WTC11 (cell line): ENCODE data around the gene EDN2. TPM values are rescaled to one million over a fixed set of nuclear protein-coding genes. Genes with fewer than 3 reads are reported as not detected.

Experiments
- ATAC-seq: fragments of 200-7000 bp; cut with Tn5 transposase; 2 replicates; pipeline ENCODE4 v1.10.0; 2021; ENCODE audit warnings: mild to moderate bottlenecking, moderate library complexity
- CTCF ChIA-PET: fragments of 300-600 bp; sonication (Branson Sonifier 250); formaldehyde crosslinking; loops from one replicate; lab custom pipeline; 2021; ENCODE audit warnings: antibody characterized with exemption; lab: Charles Lee
- POLR2A ChIA-PET: fragments of 350-600 bp; sonication (Branson Sonifier 250); formaldehyde crosslinking; loops from one replicate; lab custom pipeline; 2021; ENCODE audit warnings: antibody characterized with exemption; lab: Charles Lee
- DNase-seq: peaks from one replicate; pipeline ENCODE4 v3.0.0; 2021; ENCODE audit warnings: low spot score
- H3K27ac Mint-ChIP-seq: 2 replicates; pipeline ENCODE4 v1.8.0; 2021; ENCODE audit warnings: mixed read lengths
- H3K27me3 Mint-ChIP-seq: 2 replicates; pipeline ENCODE4 v1.8.0; 2021; ENCODE audit warnings: low read depth, mild to moderate bottlenecking, moderate library complexity, mixed read lengths
- H3K36me3 Mint-ChIP-seq: 2 replicates; pipeline ENCODE4 v1.8.0; 2021; ENCODE audit warnings: mixed read lengths
- H3K4me1 Mint-ChIP-seq: 2 replicates; pipeline ENCODE4 v1.8.0; 2022; ENCODE audit warnings: mixed read lengths
- H3K4me3 Mint-ChIP-seq: 2 replicates; pipeline ENCODE4 v1.8.0; 2021; ENCODE audit warnings: mild to moderate bottlenecking, moderate library complexity, mixed read lengths
- H3K9me3 Mint-ChIP-seq: 2 replicates; pipeline ENCODE4 v1.8.0; 2021; ENCODE audit warnings: mixed read lengths
- AR ChIP-seq: fragments of 250-450 bp; sonication (Bioruptor Pico); IDR thresholded peaks from 2 replicates; pipeline ENCODE4 v1.9.0; 2021; ENCODE audit warnings: mild to moderate bottlenecking
- ELF4 ChIP-seq: sonication (generic); formaldehyde crosslinking; IDR thresholded peaks from 2 replicates; pipeline ENCODE4 v1.8.1; 2022; ENCODE audit warnings: low read depth, mild to moderate bottlenecking, moderate library complexity, missing genetic modification reagents
- GRHL2 ChIP-seq: fragments of 250-450 bp; sonication (Bioruptor Pico); IDR thresholded peaks from 2 replicates; pipeline ENCODE4 v1.8.0; 2022; ENCODE audit warnings: mild to moderate bottlenecking, moderate library complexity; ENCODE audit not compliant: insufficient replicate concordance, severe bottlenecking
- HMGXB4 ChIP-seq: sonication (generic); formaldehyde crosslinking; IDR thresholded peaks from 2 replicates; pipeline ENCODE4 v1.8.1; 2023; ENCODE audit warnings: mild to moderate bottlenecking, moderate library complexity, missing genetic modification reagents
- JUN ChIP-seq: sonication (generic); formaldehyde crosslinking; IDR thresholded peaks from 2 replicates; pipeline ENCODE4 v1.8.0; 2023; ENCODE audit warnings: mild to moderate bottlenecking, missing genetic modification reagents
- MXD4 ChIP-seq: fragments of 250-450 bp; sonication (Bioruptor Pico); IDR thresholded peaks from 2 replicates; pipeline ENCODE4 v1.8.0; 2021; ENCODE audit warnings: mild to moderate bottlenecking, moderate library complexity, borderline replicate concordance
- NFE2L1 ChIP-seq: sonication (generic); formaldehyde crosslinking; IDR thresholded peaks from 2 replicates; pipeline ENCODE4 v1.8.1; 2023; ENCODE audit warnings: missing genetic modification reagents
- NR2C2 ChIP-seq: sonication (generic); formaldehyde crosslinking; IDR thresholded peaks from 2 replicates; pipeline ENCODE4 v1.8.0; 2022; ENCODE audit warnings: mild to moderate bottlenecking, missing genetic modification reagents
- NR3C1 ChIP-seq: sonication (generic); formaldehyde crosslinking; conservative IDR thresholded peaks from 2 replicates; pipeline ENCODE4 v1.8.1; 2023; ENCODE audit warnings: low read depth, mild to moderate bottlenecking, missing genetic modification reagents
- SMAD4 ChIP-seq: sonication (generic); formaldehyde crosslinking; IDR thresholded peaks from 2 replicates; pipeline ENCODE4 v1.8.0; 2022; ENCODE audit warnings: mild to moderate bottlenecking, missing genetic modification reagents
- TCF7 ChIP-seq: sonication (generic); formaldehyde crosslinking; IDR thresholded peaks from 2 replicates; pipeline ENCODE4 v1.8.0; 2022; ENCODE audit warnings: mild to moderate bottlenecking, low read depth, missing genetic modification reagents, moderate library complexity
- TEAD1 ChIP-seq: sonication (generic); formaldehyde crosslinking; IDR thresholded peaks from 2 replicates; pipeline ENCODE4 v1.8.0; 2022; ENCODE audit warnings: mild to moderate bottlenecking, missing genetic modification reagents
- ZNF121 ChIP-seq: sonication (generic); formaldehyde crosslinking; IDR thresholded peaks from 2 replicates; pipeline ENCODE4 v1.8.0; 2023; ENCODE audit warnings: missing genetic modification reagents
- ZNF138 ChIP-seq: sonication (generic); formaldehyde crosslinking; conservative IDR thresholded peaks from 2 replicates; pipeline ENCODE4 v1.8.1; 2022; ENCODE audit warnings: mild to moderate bottlenecking, moderate library complexity, missing genetic modification reagents
- ZNF263 ChIP-seq: sonication (generic); formaldehyde crosslinking; IDR thresholded peaks from 2 replicates; pipeline ENCODE4 v1.8.1; 2022; ENCODE audit warnings: low read depth, mild to moderate bottlenecking, moderate library complexity, missing genetic modification reagents
- ZNF416 ChIP-seq: fragments of 250-450 bp; sonication (Bioruptor Pico); IDR thresholded peaks from 2 replicates; pipeline ENCODE4 v1.9.0; 2021; ENCODE audit warnings: mild to moderate bottlenecking, inconsistent platforms
- total RNA-seq: library from RNA; stranded (reverse); gene quantifications from 3 replicates; pipeline ENCODE4 v1.2.3, GENCODE V29; 2021
- TF ChIP-seq, protein P1 (sequence below): sonication (generic); formaldehyde crosslinking; IDR thresholded peaks from 2 replicates; pipeline ENCODE4 v1.8.1; 2023; ENCODE audit warnings: mild to moderate bottlenecking, missing genetic modification reagents, moderate library complexity
- TF ChIP-seq, protein P2 (sequence below): fragments of 250-450 bp; sonication (Bioruptor Pico); IDR thresholded peaks from 2 replicates; pipeline ENCODE4 v1.9.0; 2021; ENCODE audit warnings: moderate library complexity, mild to moderate bottlenecking, inconsistent platforms, borderline replicate concordance
- TF ChIP-seq, protein P3 (sequence below): fragments of 200-600 bp; IDR thresholded peaks from 2 replicates; pipeline ENCODE4 v1.8.0; 2022; ENCODE audit warnings: antibody characterized with exemption
- TF ChIP-seq, protein P4 (sequence below): sonication (generic); formaldehyde crosslinking; IDR thresholded peaks from 2 replicates; pipeline ENCODE4 v1.8.0; 2022; ENCODE audit warnings: mild to moderate bottlenecking, missing genetic modification reagents
- TF ChIP-seq, protein P5 (sequence below): fragments of 250-450 bp; sonication (Bioruptor Pico); conservative IDR thresholded peaks from 2 replicates; pipeline ENCODE4 v1.9.0; 2021; ENCODE audit warnings: mild to moderate bottlenecking

EDN2 gene
- total RNA-seq, 1 experiment from 2014 or later = 0.33 TPM

DNA sequence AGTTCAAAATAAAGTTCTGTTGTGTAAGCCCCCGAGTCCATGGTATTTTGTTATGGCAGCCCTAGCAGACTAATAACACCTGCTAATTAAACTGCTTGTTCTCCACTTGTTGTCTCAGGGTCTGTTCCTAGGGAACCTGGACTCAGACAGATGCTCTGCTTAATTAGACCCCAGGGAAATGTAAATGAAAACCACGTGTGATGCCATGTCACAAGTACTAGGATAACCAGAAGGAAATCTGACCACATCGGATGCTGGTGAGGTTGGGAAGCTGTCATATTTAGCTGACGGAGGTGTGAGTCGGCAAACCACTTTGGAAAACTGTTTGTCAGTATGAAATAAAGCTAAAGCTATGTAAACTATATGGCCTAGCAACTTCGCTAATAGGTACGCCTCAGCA is 19.6 kb downstream of the EDN2 start (continued):
- TF ChIP-seq, protein P1, sequence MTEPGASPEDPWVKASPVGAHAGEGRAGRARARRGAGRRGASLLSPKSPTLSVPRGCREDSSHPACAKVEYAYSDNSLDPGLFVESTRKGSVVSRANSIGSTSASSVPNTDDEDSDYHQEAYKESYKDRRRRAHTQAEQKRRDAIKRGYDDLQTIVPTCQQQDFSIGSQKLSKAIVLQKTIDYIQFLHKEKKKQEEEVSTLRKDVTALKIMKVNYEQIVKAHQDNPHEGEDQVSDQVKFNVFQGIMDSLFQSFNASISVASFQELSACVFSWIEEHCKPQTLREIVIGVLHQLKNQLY = no peak
- TF ChIP-seq ZNF416 = no peak

DNA sequence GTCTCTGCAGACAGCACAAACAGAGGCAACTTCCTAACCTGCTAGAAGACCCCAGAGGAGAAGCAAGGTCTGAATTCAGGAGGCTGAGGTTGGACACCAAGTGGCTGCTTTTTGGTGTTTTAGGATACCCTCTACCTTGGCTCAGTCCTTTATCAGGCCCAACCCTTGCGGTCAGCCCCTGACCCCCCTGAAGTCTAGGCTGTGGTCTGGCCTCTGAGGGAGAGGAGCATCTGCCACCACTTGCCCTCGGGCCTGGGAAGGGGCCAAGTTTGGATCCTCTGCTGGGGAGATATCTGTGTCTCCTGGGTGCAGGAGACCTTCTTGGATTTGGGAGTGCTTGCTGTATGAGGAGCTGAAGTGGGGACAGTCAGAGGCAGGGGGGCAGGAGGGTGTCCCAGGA is 21.0 kb downstream of the EDN2 start:
- no peaks in the 10 kb centered on the region for H3K27me3 Mint-ChIP-seq
- TF ChIP-seq MXD4 (no peak), ZNF263 (CRISPR knock-in tag) (no peak), HMGXB4 (CRISPR knock-in tag) (no peak), GRHL2 (no peak), NFE2L1 (CRISPR knock-in tag) (no peak), ELF4 (CRISPR knock-in tag) (no peak), NR2C2 (no peak), AR (CRISPR knock-in tag) (no peak), NR3C1 (CRISPR knock-in tag) (no peak), TCF7 (CRISPR knock-in tag) (no peak), TEAD1 (CRISPR knock-in tag) (no peak), ZNF121 (CRISPR knock-in tag) (no peak)
- TF ChIP-seq, protein P2, sequence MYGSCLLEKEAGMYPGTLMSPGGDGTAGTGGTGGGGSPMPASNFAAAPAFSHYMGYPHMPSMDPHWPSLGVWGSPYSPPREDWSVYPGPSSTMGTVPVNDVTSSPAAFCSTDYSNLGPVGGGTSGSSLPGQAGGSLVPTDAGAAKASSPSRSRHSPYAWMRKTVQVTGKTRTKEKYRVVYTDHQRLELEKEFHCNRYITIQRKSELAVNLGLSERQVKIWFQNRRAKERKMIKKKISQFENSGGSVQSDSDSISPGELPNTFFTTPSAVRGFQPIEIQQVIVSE (CRISPR knock-in tag) = no peak
- TF ChIP-seq, protein P1 = no peak
- TF ChIP-seq, protein P3, sequence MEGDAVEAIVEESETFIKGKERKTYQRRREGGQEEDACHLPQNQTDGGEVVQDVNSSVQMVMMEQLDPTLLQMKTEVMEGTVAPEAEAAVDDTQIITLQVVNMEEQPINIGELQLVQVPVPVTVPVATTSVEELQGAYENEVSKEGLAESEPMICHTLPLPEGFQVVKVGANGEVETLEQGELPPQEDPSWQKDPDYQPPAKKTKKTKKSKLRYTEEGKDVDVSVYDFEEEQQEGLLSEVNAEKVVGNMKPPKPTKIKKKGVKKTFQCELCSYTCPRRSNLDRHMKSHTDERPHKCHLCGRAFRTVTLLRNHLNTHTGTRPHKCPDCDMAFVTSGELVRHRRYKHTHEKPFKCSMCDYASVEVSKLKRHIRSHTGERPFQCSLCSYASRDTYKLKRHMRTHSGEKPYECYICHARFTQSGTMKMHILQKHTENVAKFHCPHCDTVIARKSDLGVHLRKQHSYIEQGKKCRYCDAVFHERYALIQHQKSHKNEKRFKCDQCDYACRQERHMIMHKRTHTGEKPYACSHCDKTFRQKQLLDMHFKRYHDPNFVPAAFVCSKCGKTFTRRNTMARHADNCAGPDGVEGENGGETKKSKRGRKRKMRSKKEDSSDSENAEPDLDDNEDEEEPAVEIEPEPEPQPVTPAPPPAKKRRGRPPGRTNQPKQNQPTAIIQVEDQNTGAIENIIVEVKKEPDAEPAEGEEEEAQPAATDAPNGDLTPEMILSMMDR = no peak
- H3K36me3 Mint-ChIP-seq = no peaks in the 10 kb centered on the region
- no peak overlapping the region for H3K4me3 Mint-ChIP-seq
- ATAC-seq = no peak
- peaks cover 6% of the 10 kb centered on the region for H3K9me3 Mint-ChIP-seq
- POLR2A ChIA-PET = no interaction called here
- H3K27ac Mint-ChIP-seq = no peak overlapping the region
- CTCF ChIA-PET = interaction anchor here (0.6 to 1.9 kb wide), 4 partner anchors 21 to 52 kb away, joined by 3 to 5 read pairs (median 3); partner anchors contain the start of gene EDN2
- no peaks in the 10 kb centered on the region for H3K4me1 Mint-ChIP-seq
- DNase-seq = no peak

DNA sequence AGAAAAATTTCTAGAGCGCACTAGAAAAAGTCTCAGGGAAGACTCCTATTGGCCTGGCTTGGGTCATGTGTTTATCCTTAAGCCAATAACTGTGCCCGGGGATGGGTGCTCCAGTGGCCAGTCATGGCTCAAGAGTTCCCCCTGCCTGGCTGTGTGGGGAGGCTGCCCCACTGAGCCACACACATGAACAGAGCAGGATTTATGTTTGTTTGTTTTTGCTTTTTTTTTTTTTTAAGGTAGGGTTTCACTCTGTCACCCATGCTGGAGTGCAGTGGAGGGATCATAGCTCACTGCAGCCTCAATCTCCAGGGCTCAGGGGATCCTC is 21.8 kb downstream of the EDN2 start:
- H3K9me3 Mint-ChIP-seq = peaks cover 6% of the 10 kb centered on the region
- no peaks in the 10 kb centered on the region for H3K36me3 Mint-ChIP-seq
- DNase-seq = no peak
- CTCF ChIA-PET = interaction anchor here (1.5 to 1.9 kb wide), 2 partner anchors 12 to 29 kb away, joined by 4 to 5 read pairs; no protein-coding TSS in a partner anchor
- no peak overlapping the region for H3K27ac Mint-ChIP-seq
- H3K27me3 Mint-ChIP-seq = no peaks in the 10 kb centered on the region
- POLR2A ChIA-PET = no interaction called here
- no peaks in the 10 kb centered on the region for H3K4me1 Mint-ChIP-seq
- no peak; the same call in 1 of the 2 replicates for ATAC-seq
- H3K4me3 Mint-ChIP-seq = no peak overlapping the region
- TF ChIP-seq, protein P4, sequence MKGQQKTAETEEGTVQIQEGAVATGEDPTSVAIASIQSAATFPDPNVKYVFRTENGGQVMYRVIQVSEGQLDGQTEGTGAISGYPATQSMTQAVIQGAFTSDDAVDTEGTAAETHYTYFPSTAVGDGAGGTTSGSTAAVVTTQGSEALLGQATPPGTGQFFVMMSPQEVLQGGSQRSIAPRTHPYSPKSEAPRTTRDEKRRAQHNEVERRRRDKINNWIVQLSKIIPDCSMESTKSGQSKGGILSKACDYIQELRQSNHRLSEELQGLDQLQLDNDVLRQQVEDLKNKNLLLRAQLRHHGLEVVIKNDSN = no peak
- TF ChIP-seq SMAD4 (CRISPR knock-in tag) (no peak), NFE2L1 (CRISPR knock-in tag) (no peak), ZNF138 (CRISPR knock-in tag) (no peak), JUN (no peak), HMGXB4 (CRISPR knock-in tag) (no peak)
- TF ChIP-seq, protein P5, sequence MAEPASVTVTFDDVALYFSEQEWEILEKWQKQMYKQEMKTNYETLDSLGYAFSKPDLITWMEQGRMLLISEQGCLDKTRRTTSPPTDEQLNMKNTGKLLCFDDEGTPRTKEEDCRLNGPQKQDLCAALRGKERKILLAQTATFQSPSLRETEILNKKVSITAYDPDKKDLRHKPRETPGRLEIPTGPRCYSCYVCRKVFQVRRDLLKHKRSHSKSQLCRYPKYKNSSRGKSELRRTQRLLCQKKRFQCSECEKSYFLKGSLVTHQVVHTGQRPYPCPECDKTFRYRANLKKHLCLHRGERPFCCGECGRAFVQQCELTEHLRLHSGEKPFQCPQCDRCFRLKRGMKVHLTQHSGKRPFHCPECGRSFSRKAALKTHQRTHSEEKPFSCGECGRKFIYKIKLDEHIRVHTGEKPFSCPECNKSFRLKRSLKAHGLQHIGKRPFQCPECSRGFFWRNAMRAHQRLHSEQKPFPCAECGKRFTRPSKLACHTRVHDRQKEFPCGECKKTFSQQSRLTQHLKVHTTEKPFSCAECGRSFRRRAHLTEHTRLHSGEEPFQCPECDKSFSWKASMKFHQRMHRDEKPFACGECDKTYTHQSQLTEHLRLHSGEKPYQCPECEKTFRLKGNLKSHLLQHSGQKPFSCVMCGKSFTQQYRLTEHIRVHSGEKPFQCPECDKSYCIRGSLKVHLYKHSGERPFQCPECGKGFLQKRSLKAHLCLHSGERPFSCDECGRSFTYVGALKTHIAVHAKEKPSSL (CRISPR knock-in tag) = no peak
